ENCODE data around the gene PCBP3.
"Not testable (repeated sequence)": the region's sequence is repeated elsewhere in the genome, so short reads cannot be mapped to it uniquely, and the experiment has no call there.

The PCBP3 gene

GRCh38 chr21:45827302-45827692, 183.8 kb downstream of the PCBP3 start:
- no peak for DNase-seq (ENCODE audit: low read depth in 1 of 2, low spot score in 1 of 2)
- no peak for TF ChIP-seq JUND (IDR thresholded peaks at IDR 0.05; ENCODE audit: low read depth)
- in situ Hi-C loops (cut with HindIII; ENCODE audit: low pct_unique_long_range_greater_than_20kb, low sequenced_read_pairs) = no loop called here

- no peak for TF ChIP-seq JUND (IDR thresholded peaks at IDR 0.05; ENCODE audit: low read depth)
- in situ Hi-C loops (cut with HindIII; ENCODE audit: low pct_unique_long_range_greater_than_20kb, low sequenced_read_pairs) = no loop called here
These were observed 184.5 kb downstream of the PCBP3 start for GRCh38 chr21:45827881-45828579.

GRCh38 chr21:45828580-45829570, 185.3 kb downstream of the PCBP3 start:
- TF ChIP-seq JUND (IDR thresholded peaks at IDR 0.05; ENCODE audit: low read depth) = no peak
- in situ Hi-C loops (cut with HindIII; ENCODE audit: low pct_unique_long_range_greater_than_20kb, low sequenced_read_pairs) = no loop called here
- no peak for DNase-seq (ENCODE audit: low read depth in 1 of 2, low spot score in 1 of 2)

More at GRCh38 chr21:45827881-45828579, 184.5 kb downstream of the PCBP3 start:
- DNase-seq (ENCODE audit: low read depth in 1 of 2, low spot score in 1 of 2) = no peak

GRCh38 chr21:45829668-45830067, 186.1 kb downstream of the PCBP3 start:
- no peak for TF ChIP-seq JUND (IDR thresholded peaks at IDR 0.05; ENCODE audit: low read depth)
- in situ Hi-C loops (cut with HindIII; ENCODE audit: low pct_unique_long_range_greater_than_20kb, low sequenced_read_pairs) = no loop called here
- no peak for DNase-seq (ENCODE audit: low read depth in 1 of 2, low spot score in 1 of 2)

GRCh38 chr21:45830221-45830640, 186.7 kb downstream of the PCBP3 start:
- no peak for TF ChIP-seq JUND (IDR thresholded peaks at IDR 0.05; ENCODE audit: low read depth)
- DNase-seq (ENCODE audit: low read depth in 1 of 2, low spot score in 1 of 2) = no peak
- in situ Hi-C loops (cut with HindIII; ENCODE audit: low pct_unique_long_range_greater_than_20kb, low sequenced_read_pairs) = no loop called here

- no peak for DNase-seq (ENCODE audit: low read depth in 1 of 2, low spot score in 1 of 2)
- in situ Hi-C loops (cut with HindIII; ENCODE audit: low pct_unique_long_range_greater_than_20kb, low sequenced_read_pairs) = no loop called here
- TF ChIP-seq JUND (IDR thresholded peaks at IDR 0.05; ENCODE audit: low read depth) = no peak
These were observed 187.3 kb downstream of the PCBP3 start for GRCh38 chr21:45830720-45831366.

- in situ Hi-C loops (cut with HindIII; ENCODE audit: low pct_unique_long_range_greater_than_20kb, low sequenced_read_pairs) = no loop called here
- no peak for TF ChIP-seq JUND (IDR thresholded peaks at IDR 0.05; ENCODE audit: low read depth)
These were observed 188.6 kb downstream of the PCBP3 start for GRCh38 chr21:45831991-45832740.

GRCh38 chr21:45832741-45833235, 189.3 kb downstream of the PCBP3 start:
- in situ Hi-C loops (cut with HindIII; ENCODE audit: low pct_unique_long_range_greater_than_20kb, low sequenced_read_pairs); DNase-seq (ENCODE audit: low read depth in 1 of 2, low spot score in 1 of 2): not testable (repeated sequence)

More at GRCh38 chr21:45831991-45832740, 188.6 kb downstream of the PCBP3 start:
- DNase-seq (ENCODE audit: low read depth in 1 of 2, low spot score in 1 of 2) = no peak

- in situ Hi-C loops (cut with HindIII; ENCODE audit: low pct_unique_long_range_greater_than_20kb, low sequenced_read_pairs) = no loop called here
- TF ChIP-seq JUND (IDR thresholded peaks at IDR 0.05; ENCODE audit: low read depth) = no peak
These were observed 189.9 kb downstream of the PCBP3 start for GRCh38 chr21:45833414-45833813.

GRCh38 chr21:45834026-45834715, 190.6 kb downstream of the PCBP3 start:
- TF ChIP-seq JUND (IDR thresholded peaks at IDR 0.05; ENCODE audit: low read depth) = no peak
- DNase-seq (ENCODE audit: low read depth in 1 of 2, low spot score in 1 of 2) = no peak
- in situ Hi-C loops (cut with HindIII; ENCODE audit: low pct_unique_long_range_greater_than_20kb, low sequenced_read_pairs) = no loop called here

More at GRCh38 chr21:45833414-45833813, 189.9 kb downstream of the PCBP3 start:
- DNase-seq (ENCODE audit: low read depth in 1 of 2, low spot score in 1 of 2) = no peak

- in situ Hi-C loops (cut with HindIII; ENCODE audit: low pct_unique_long_range_greater_than_20kb, low sequenced_read_pairs) = no loop called here
- TF ChIP-seq JUND (IDR thresholded peaks at IDR 0.05; ENCODE audit: low read depth) = no peak
- no peak for DNase-seq (ENCODE audit: low read depth in 1 of 2, low spot score in 1 of 2)
These were observed 191.3 kb downstream of the PCBP3 start for GRCh38 chr21:45834821-45835293.

Measured in T47D (cell line).